Measurements from ENCODE around the gene BACH2. TPM values are rescaled to one million over a fixed set of nuclear protein-coding genes. Genes with fewer than 3 reads are reported as not detected.

The BACH2 gene
- total and polyA plus RNA-seq, 2 experiments from 2014 or later = 1.6 to 5.7 TPM

DNA sequence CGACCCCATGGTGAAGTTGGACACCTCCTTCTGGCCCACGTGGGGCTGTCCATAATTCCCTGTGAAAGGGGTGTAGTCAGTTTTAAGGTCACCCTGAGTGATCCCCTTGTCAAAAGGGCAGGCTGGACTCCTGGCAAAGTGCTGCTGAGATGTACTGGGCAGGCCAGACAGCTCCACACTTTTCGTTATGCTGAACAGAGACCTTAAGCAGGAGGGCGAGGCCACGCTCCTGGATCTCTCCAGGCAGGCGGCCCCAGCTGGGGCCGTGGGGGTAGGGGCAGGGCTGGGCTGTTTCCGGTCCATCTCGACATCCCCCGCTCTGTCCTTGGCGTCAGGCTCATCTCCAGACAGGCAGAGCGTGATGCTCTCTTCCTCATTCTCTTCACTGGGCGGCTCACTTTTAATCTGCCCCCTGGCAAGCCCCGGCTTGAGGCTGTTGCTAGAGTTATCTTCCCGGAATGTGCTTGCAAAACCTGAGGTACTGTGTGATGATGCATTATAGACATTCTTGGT, 345.7 kb downstream of the BACH2 start (continued):
- TF ChIP-seq, protein P1, sequence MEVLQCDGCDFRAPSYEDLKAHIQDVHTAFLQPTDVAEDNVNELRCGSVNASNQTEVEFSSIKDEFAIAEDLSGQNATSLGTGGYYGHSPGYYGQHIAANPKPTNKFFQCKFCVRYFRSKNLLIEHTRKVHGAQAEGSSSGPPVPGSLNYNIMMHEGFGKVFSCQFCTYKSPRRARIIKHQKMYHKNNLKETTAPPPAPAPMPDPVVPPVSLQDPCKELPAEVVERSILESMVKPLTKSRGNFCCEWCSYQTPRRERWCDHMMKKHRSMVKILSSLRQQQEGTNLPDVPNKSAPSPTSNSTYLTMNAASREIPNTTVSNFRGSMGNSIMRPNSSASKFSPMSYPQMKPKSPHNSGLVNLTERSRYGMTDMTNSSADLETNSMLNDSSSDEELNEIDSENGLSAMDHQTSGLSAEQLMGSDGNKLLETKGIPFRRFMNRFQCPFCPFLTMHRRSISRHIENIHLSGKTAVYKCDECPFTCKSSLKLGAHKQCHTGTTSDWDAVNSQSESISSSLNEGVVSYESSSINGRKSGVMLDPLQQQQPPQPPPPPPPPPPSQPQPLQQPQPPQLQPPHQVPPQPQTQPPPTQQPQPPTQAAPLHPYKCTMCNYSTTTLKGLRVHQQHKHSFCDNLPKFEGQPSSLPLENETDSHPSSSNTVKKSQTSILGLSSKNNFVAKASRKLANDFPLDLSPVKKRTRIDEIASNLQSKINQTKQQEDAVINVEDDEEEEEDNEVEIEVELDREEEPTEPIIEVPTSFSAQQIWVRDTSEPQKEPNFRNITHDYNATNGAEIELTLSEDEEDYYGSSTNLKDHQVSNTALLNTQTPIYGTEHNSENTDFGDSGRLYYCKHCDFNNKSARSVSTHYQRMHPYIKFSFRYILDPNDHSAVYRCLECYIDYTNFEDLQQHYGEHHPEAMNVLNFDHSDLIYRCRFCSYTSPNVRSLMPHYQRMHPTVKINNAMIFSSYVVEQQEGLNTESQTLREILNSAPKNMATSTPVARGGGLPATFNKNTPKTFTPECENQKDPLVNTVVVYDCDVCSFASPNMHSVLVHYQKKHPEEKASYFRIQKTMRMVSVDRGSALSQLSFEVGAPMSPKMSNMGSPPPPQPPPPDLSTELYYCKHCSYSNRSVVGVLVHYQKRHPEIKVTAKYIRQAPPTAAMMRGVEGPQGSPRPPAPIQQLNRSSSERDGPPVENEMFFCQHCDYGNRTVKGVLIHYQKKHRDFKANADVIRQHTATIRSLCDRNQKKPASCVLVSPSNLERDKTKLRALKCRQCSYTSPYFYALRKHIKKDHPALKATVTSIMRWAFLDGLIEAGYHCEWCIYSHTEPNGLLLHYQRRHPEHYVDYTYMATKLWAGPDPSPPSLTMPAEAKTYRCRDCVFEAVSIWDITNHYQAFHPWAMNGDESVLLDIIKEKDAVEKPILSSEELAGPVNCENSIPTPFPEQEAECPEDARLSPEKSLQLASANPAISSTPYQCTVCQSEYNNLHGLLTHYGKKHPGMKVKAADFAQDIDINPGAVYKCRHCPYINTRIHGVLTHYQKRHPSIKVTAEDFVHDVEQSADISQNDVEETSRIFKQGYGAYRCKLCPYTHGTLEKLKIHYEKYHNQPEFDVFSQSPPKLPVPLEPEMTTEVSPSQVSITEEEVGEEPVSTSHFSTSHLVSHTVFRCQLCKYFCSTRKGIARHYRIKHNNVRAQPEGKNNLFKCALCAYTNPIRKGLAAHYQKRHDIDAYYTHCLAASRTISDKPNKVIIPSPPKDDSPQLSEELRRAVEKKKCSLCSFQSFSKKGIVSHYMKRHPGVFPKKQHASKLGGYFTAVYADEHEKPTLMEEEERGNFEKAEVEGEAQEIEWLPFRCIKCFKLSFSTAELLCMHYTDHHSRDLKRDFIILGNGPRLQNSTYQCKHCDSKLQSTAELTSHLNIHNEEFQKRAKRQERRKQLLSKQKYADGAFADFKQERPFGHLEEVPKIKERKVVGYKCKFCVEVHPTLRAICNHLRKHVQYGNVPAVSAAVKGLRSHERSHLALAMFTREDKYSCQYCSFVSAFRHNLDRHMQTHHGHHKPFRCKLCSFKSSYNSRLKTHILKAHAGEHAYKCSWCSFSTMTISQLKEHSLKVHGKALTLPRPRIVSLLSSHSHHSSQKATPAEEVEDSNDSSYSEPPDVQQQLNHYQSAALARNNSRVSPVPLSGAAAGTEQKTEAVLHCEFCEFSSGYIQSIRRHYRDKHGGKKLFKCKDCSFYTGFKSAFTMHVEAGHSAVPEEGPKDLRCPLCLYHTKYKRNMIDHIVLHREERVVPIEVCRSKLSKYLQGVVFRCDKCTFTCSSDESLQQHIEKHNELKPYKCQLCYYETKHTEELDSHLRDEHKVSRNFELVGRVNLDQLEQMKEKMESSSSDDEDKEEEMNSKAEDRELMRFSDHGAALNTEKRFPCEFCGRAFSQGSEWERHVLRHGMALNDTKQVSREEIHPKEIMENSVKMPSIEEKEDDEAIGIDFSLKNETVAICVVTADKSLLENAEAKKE (CRISPR knock-in tag; IDR thresholded peaks at IDR 0.05) = no peak
- TF ChIP-seq, protein P2, sequence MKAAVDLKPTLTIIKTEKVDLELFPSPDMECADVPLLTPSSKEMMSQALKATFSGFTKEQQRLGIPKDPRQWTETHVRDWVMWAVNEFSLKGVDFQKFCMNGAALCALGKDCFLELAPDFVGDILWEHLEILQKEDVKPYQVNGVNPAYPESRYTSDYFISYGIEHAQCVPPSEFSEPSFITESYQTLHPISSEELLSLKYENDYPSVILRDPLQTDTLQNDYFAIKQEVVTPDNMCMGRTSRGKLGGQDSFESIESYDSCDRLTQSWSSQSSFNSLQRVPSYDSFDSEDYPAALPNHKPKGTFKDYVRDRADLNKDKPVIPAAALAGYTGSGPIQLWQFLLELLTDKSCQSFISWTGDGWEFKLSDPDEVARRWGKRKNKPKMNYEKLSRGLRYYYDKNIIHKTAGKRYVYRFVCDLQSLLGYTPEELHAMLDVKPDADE (IDR thresholded peaks at IDR 0.05) = no peak
- TF ChIP-seq ZNF114 (CRISPR knock-in tag; IDR thresholded peaks at IDR 0.05) = no peak
- TF ChIP-seq STAT1 (IDR thresholded peaks at IDR 0.05; ENCODE audit: unreplicated experiment) = no peak
- TF ChIP-seq ZNF331 (CRISPR knock-in tag; IDR thresholded peaks at IDR 0.05; ENCODE audit: low read depth) = no peak
- TF ChIP-seq, protein P3, sequence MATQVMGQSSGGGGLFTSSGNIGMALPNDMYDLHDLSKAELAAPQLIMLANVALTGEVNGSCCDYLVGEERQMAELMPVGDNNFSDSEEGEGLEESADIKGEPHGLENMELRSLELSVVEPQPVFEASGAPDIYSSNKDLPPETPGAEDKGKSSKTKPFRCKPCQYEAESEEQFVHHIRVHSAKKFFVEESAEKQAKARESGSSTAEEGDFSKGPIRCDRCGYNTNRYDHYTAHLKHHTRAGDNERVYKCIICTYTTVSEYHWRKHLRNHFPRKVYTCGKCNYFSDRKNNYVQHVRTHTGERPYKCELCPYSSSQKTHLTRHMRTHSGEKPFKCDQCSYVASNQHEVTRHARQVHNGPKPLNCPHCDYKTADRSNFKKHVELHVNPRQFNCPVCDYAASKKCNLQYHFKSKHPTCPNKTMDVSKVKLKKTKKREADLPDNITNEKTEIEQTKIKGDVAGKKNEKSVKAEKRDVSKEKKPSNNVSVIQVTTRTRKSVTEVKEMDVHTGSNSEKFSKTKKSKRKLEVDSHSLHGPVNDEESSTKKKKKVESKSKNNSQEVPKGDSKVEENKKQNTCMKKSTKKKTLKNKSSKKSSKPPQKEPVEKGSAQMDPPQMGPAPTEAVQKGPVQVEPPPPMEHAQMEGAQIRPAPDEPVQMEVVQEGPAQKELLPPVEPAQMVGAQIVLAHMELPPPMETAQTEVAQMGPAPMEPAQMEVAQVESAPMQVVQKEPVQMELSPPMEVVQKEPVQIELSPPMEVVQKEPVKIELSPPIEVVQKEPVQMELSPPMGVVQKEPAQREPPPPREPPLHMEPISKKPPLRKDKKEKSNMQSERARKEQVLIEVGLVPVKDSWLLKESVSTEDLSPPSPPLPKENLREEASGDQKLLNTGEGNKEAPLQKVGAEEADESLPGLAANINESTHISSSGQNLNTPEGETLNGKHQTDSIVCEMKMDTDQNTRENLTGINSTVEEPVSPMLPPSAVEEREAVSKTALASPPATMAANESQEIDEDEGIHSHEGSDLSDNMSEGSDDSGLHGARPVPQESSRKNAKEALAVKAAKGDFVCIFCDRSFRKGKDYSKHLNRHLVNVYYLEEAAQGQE (IDR thresholded peaks at IDR 0.05; ENCODE audit: unreplicated experiment) = no peak
- no peak for TF ChIP-seq CREB1 (CRISPR knock-in tag; IDR thresholded peaks at IDR 0.05; ENCODE audit: low read depth)

All from GM23338 (cell line).